Mucosa of rectum (tissue), 2 donors: Measurements from ENCODE around the gene ARID1B.

ENCODE experiments used
- H3K27ac ChIP-seq, 2 donors: one replicate each; pipeline ENCODE4 v1.7.0; 2013; ENCODE audit warnings: inconsistent platforms in 2 of 2, low read depth in 2 of 2, low read length in 2 of 2
- H3K27me3 ChIP-seq, 2 donors: one replicate each; pipeline ENCODE4 v1.7.0; 2013; ENCODE audit warnings: low read length in 2 of 2; ENCODE audit not compliant: control insufficient read depth in 2 of 2, insufficient read depth in 2 of 2
- H3K36me3 ChIP-seq, 2 donors: one replicate each; pipeline ENCODE4 v1.7.0; 2013; ENCODE audit warnings: low read length in 2 of 2; ENCODE audit not compliant: control insufficient read depth in 2 of 2, insufficient read depth in 2 of 2
- H3K4me1 ChIP-seq, 2 donors: one replicate each; pipeline ENCODE4 v1.7.0; 2013; ENCODE audit warnings: low read length in 2 of 2, mild to moderate bottlenecking in 1 of 2; ENCODE audit not compliant: control insufficient read depth in 2 of 2, insufficient read depth in 2 of 2
- H3K4me3 ChIP-seq, 2 donors: one replicate each; pipeline ENCODE4 v1.7.0; 2013; ENCODE audit warnings: low read length in 2 of 2
- H3K9ac ChIP-seq, 2 donors: one replicate each; pipeline ENCODE4 v1.7.0; 2013; ENCODE audit warnings: low read length in 2 of 2, low read depth in 1 of 2, mild to moderate bottlenecking in 1 of 2
- H3K9me3 ChIP-seq, 2 donors: one replicate each; pipeline ENCODE4 v1.7.0; 2013; ENCODE audit warnings: low read length in 2 of 2; ENCODE audit not compliant: control insufficient read depth in 2 of 2
- donor health status: healthy.
- donor health status: Normal muscosa, but diverticular disease.

ARID1B gene

DNA sequence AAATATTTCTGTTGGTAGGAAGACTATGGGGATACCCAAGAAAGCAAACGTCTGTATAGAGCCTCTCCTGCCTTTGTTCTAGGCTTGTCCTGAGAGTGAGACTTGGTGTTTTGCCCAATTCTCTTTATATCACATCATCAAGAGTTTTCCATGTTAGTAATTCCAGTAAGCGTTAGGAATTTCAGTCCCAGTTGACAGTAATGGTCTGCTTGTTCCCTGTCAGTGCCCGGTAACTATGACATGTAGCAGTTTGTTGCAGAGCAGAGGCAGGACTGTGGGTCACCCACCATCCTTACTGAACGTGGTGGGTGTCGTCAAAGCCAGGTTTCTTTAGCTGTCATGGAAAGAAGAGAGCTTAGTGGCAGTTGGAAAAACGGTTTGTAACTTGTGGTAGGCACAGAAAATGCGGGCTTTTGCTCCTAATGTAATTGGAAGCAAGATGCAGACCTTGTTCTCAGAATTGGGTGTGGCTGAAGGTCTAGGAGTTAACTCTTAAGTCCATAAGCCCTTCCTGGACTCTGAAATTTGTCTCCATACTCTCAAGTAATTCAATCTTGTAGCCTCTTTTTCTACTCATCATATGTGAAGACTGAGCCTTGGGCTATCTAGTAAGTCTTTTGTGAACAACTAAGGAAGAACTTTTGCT, 357.3 kb downstream of the ARID1B start:
- H3K4me1 ChIP-seq: no peaks in the 10 kb centered on the region
- H3K27me3 ChIP-seq: no peaks in the 10 kb centered on the region
- no peak overlapping the region for H3K27ac ChIP-seq

DNA sequence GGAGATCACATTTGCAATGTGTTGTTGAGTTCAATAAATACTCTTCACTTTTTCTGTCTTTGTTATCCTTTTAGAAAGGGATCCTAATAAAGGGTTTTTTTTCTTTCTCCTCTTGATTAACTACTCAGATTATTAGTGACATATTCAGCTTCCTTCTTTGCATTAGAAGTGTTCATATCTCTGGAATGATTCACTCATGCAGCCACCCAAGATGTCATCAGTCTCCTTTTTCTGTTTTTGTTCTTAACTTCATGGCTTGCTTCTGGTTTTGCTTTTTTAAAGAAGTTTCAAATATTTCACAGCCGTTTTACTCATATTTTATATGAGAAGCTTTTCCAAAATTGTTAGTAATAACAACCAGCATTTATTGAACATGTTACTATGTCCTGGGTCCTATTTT, 358.5 kb downstream of the ARID1B start:
- no peaks in the 10 kb centered on the region for H3K9me3 ChIP-seq
- H3K9ac ChIP-seq: no peak overlapping the region
- H3K4me3 ChIP-seq: no peak overlapping the region
- H3K27ac ChIP-seq: no peak overlapping the region
- H3K27me3 ChIP-seq: no peaks in the 10 kb centered on the region
- H3K36me3 ChIP-seq: peaks cover 18 to 21% of the 10 kb centered on the region in 2 donors
- H3K4me1 ChIP-seq: no peaks in the 10 kb centered on the region

More for the DNA sequence above, 357.3 kb downstream of the ARID1B start:
- no peaks in the 10 kb centered on the region for H3K9me3 ChIP-seq
- no peak overlapping the region for H3K4me3 ChIP-seq
- H3K9ac ChIP-seq: no peak overlapping the region
- H3K36me3 ChIP-seq: peaks cover 16 to 17% of the 10 kb centered on the region in 2 donors

DNA sequence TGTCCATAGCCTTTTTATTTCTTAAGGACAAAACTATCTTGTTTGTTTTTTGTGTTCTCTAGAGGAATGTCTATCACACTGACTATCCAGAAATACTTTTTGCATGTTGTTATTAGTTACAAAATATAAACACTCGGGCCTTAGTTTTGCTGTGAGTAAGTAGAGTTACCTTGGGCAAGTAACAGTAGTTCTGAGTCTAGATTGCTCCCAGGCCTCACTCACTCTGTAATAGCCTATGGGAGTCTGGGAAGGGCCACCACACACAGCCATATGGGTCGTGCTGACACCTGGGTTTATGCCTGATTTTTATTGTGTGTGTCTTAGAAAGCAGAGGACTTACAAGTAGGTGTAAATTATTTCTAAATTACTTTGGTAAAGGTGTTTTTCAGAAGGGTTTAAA, 360.3 kb downstream of the ARID1B start:
- Histone ChIP-seq H3K36me3 (peaks cover 28% of the 10 kb centered on the region in 2 donors), H3K4me1 (no peaks in the 10 kb centered on the region), H3K4me3 (no peak overlapping the region), H3K27me3 (no peaks in the 10 kb centered on the region), H3K27ac (no peak overlapping the region), H3K9ac (no peak overlapping the region), H3K9me3 (no peaks in the 10 kb centered on the region)

DNA sequence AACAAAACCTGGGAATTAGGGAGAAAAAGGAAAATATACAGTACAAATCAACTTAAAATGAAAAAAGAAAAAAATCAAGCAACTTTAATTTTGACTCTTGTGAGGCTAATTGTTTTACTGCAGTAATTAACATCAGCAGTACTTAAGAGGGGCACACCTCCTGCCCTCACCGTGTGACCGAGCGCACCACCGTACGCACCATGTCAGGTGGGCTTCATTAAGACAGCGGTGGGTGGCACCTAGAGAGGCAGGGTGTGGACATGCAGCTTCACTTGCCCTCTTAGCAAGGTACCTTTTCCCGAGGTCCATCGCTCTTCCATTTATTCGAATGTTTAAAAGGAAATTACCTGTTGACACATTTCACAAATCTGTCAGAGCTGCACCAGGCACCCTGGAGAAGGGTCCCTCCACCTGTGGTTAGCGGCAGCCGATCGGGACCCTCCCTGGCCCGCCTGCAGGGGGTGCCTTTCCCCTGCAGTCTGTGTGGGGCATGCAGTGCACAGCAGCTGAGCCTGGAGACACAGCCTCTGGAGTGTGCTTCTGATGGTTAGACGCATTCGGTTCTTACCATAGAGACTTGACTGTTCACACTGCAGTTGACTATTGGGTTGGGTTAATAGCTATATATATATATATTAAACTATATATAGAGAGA, 362.0 kb downstream of the ARID1B start:
- H3K9ac ChIP-seq: no peak overlapping the region
- H3K27me3 ChIP-seq: no peaks in the 10 kb centered on the region
- no peak overlapping the region for H3K27ac ChIP-seq
- H3K36me3 ChIP-seq: peaks cover 15 to 18% of the 10 kb centered on the region in 2 donors
- H3K9me3 ChIP-seq: no peaks in the 10 kb centered on the region
- H3K4me1 ChIP-seq: no peaks in the 10 kb centered on the region
- no peak overlapping the region for H3K4me3 ChIP-seq

DNA sequence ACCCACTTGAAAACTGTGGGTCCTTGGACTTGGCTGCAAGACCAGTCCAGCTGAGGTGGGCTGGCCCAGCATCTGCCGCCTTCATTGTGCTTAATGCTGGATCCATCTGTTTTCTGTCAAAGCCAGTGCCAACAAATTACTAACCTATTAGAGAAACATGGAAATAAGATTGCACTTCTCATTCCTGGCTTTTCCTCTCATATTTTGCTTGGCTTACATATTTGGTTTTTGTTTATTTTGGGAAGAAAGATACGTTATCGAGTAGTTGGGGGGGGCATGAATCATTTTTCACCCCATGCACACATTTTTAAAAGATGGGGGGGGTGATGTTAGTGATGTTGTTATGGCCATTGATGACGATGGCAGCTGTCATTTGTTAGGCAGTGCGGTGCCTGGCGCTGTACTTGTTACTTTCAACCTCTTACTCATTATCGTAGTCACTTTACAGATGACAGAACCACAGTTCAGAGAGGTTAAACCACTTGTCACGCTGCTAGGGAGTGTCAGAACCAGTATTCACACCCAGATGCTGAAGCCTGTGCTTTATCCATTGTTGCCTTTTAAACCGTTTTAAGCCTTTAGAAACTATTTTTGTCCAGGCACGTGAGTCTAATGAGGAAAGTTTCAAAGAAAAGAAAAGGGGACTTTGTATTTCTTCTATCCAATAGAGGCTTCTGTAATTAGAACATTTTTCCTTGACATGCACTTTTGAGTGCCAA, 366.2 kb downstream of the ARID1B start:
- Histone ChIP-seq H3K27me3 (no peaks in the 10 kb centered on the region), H3K4me3 (no peak overlapping the region), H3K4me1 (peaks cover 3% of the 10 kb centered on the region in 2 donors), H3K36me3 (peaks cover 11 to 16% of the 10 kb centered on the region in 2 donors), H3K27ac (no peak overlapping the region), H3K9ac (no peak overlapping the region), H3K9me3 (no peaks in the 10 kb centered on the region)

DNA sequence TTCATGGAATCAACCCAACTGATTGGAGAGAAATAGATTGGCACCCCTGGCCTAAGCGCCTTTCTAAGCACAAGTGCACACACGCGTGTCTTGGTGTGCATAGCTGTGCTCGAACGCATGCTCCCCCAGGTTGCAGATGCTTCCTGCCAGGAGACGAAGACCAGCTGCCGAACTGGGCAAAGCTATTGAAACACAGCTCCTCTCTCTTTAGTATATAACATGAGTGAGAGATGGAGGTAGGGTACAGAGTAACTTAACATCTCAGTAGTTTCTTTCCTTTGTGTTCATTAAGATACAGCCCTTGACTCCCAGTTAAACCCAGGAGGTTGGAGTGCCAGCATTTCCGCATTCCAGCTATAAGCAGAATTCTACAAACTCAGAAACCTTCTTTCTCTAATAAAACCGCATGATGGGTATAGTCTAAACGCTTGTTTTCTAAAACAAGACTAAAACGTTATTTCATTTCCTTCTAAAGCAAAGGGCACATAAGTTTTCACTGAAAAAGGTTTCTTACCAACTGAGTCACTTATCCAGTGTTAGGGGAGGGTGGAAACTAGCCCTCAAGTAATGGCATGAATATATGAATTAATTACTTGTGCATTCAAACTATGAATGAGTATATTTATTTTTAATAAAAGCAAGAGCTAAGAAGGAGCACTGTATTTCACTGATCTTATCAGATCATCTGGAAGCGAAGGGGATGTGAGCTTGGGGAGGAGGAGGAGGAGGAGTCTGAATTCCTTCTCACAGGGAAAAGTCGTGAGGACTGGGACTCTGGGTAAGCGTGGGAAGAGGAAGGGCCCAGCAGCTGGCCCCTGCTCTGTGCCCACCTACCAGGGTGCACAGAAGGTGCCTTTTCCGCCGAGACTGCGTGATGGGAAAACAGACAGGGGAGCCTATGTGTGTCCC, 367.0 kb downstream of the ARID1B start:
- H3K27me3 ChIP-seq: no peaks in the 10 kb centered on the region
- H3K9me3 ChIP-seq: no peaks in the 10 kb centered on the region
- no peak overlapping the region for H3K9ac ChIP-seq
- no peak overlapping the region for H3K4me3 ChIP-seq
- H3K27ac ChIP-seq: no peak overlapping the region
- peaks cover 17 to 23% of the 10 kb centered on the region in 2 donors for H3K36me3 ChIP-seq
- peaks cover 3% of the 10 kb centered on the region in 2 donors for H3K4me1 ChIP-seq

DNA sequence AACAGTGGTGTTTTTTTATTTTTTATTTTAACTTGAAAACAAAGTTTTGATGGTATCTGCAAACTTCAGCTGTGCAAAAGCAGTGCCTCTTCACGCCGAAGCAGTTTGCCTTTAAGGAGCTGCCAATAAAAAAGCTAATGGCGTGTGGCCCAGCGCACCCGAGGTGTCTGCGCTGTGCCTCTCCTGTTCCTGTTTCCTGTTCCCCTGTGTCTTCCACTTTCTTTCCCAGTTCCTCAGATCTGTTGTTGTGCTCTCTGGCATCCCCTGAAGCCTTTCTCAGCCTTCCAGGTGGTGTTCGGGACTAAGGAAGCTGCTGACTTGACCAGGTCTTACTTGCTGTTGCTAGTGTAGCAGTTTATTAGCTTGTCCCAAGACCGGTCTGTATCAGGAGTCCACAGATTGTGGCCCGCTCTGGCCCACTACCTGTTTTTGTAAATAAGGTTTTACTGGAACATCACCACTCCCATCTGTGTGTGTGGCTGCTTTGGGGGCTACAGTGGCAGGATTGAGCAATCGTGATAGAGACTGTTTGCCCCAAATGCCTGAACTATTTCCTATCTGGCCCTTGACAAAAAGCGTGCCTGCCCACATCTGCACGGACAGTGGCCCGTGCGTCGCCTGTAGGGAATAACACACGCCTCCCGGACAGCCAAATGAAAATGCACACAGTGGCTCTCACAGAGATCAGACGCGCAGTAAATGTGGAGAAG, 367.8 kb downstream of the ARID1B start:
- Histone ChIP-seq H3K4me1 (peaks cover 3% of the 10 kb centered on the region in 2 donors), H3K36me3 (peaks cover 18 to 24% of the 10 kb centered on the region in 2 donors), H3K27me3 (no peaks in the 10 kb centered on the region), H3K9ac (peak overlapping the region in 1 of 2 donors; percentile 31), H3K9me3 (no peaks in the 10 kb centered on the region), H3K27ac (peak overlapping the region in 1 of 2 donors; percentile 27), H3K4me3 (peak overlapping the region in 1 of 2 donors; percentile 19)

DNA sequence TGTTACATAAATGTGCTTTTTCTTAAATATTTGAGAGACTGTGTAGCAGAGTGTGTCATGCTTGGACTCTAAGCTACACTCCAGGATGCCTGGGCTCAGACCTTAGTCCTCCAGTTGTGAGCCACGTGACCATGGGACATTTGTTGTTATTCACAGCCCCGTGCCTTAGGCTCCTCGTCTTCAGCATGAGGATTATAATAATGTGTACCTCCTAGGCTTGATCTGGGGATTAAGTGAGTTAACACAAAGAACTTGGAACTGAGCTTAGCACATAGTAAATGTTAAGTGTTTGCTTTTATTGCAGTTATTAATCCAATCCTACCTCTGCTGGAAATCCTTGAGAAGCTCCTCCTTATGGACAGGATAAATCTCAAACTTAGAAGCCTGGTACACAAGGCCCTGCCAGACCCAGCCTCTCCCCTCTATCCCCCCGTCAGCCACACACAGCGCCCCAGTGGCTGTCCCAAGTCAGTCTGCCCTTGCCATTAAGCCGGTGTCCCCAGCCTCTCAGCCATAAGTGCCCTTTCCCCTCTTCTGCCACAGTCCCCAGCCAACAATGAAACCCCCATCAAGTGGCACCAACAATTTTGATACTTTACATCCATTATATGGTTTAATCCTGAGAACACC, 368.6 kb downstream of the ARID1B start:
- Histone ChIP-seq H3K4me1 (peaks cover 3% of the 10 kb centered on the region in 2 donors), H3K9ac (no peak overlapping the region), H3K36me3 (peaks cover 17 to 29% of the 10 kb centered on the region in 2 donors), H3K4me3 (no peak overlapping the region), H3K27me3 (no peaks in the 10 kb centered on the region), H3K9me3 (no peaks in the 10 kb centered on the region), H3K27ac (no peak overlapping the region)
